Ascending aorta (tissue), 2 donors: ENCODE results near the gene RS1. TPM values are rescaled to one million over a fixed set of nuclear protein-coding genes. Genes with fewer than 3 reads are reported as not detected.

Source experiments
- DNase-seq, 2 donors: peaks; one replicate each; pipeline ENCODE4 v3.0.0-alpha.2; 2019; ENCODE audit warnings: low spot score in 2 of 2
- H3K27ac ChIP-seq, 2 donors: fragments of 200-600 bp; sonication (generic); one replicate each; pipeline ENCODE4 v1.5.1; 2016 to 2017; ENCODE audit warnings: mild to moderate bottlenecking in 1 of 2
- H3K27me3 ChIP-seq: fragments of 200-600 bp; sonication (generic); one replicate; pipeline ENCODE4 v1.5.1; 2017
- H3K36me3 ChIP-seq, 2 donors: fragments of 200-600 bp; sonication (generic); one replicate each; pipeline ENCODE4 v1.5.1; 2016
- H3K4me1 ChIP-seq, 2 donors: fragments of 200-600 bp; sonication (generic); one replicate each; pipeline ENCODE4 v1.5.1; 2016 to 2017; ENCODE audit warnings: mild to moderate bottlenecking in 1 of 2
- H3K4me3 ChIP-seq, 2 donors: fragments of 200-600 bp; sonication (generic); one replicate each; pipeline ENCODE4 v1.5.1; 2016 to 2017; ENCODE audit warnings: mild to moderate bottlenecking in 1 of 2
- H3K9me3 ChIP-seq, 2 donors: fragments of 200-600 bp; sonication (generic); one replicate each; pipeline ENCODE4 v1.5.1; 2016
- CTCF ChIP-seq, 3 experiments: fragments of 200-600 bp in 2 of 3; fragments of 450-650 bp in 1 of 3; sonication (generic) in 2 of 3; IDR thresholded peaks; one replicate each; pipeline ENCODE4 v1.5.1; 2016 to 2019; ENCODE audit warnings: antibody characterized with exemption in 3 of 3, mild to moderate bottlenecking in 1 of 3, moderate library complexity in 1 of 3
- intact Hi-C: fragments of 100-400 bp; cut with DNase I; formaldehyde crosslinking; loops from one replicate; pipeline ENCODE4 v1.15.1; 2023
- total RNA-seq: library from RNA; depleted of rRNA; stranded (reverse); fragments of >200 nt; gene quantifications from one replicate; pipeline ENCODE4 v1.1.0, GENCODE V29; 2016

Gene RS1
- total RNA-seq, 1 donor from 2014 or later: not detected

- no peak overlapping the region for H3K4me3 ChIP-seq
- H3K36me3 ChIP-seq: no peaks in the 10 kb centered on the region
- H3K27me3 ChIP-seq: no peaks in the 10 kb centered on the region
- DNase-seq: no peak
- TF ChIP-seq CTCF (IDR thresholded peaks at IDR 0.05): no peak
- no peaks in the 10 kb centered on the region for H3K4me1 ChIP-seq
- no peak overlapping the region for H3K27ac ChIP-seq
- no peaks in the 10 kb centered on the region for H3K9me3 ChIP-seq
- intact Hi-C loops: no loop called here
Measured at GRCh38 chrX:18640686-18641085, 31.2 kb downstream of the RS1 start.

- no peak overlapping the region for H3K27ac ChIP-seq
- no peaks in the 10 kb centered on the region for H3K4me1 ChIP-seq
- H3K4me3 ChIP-seq: no peak overlapping the region
- H3K36me3 ChIP-seq: no peaks in the 10 kb centered on the region
- no peaks in the 10 kb centered on the region for H3K9me3 ChIP-seq
- intact Hi-C loops: no loop called here
- H3K27me3 ChIP-seq: no peaks in the 10 kb centered on the region
- no peak for DNase-seq
- TF ChIP-seq CTCF (IDR thresholded peaks at IDR 0.05): no peak
Measured at GRCh38 chrX:18639280-18639679, 32.6 kb downstream of the RS1 start.

- H3K27ac ChIP-seq: no peak overlapping the region
- no peaks in the 10 kb centered on the region for H3K27me3 ChIP-seq
- no peak for DNase-seq
- H3K36me3 ChIP-seq: no peaks in the 10 kb centered on the region
- no peak for TF ChIP-seq CTCF (IDR thresholded peaks at IDR 0.05)
- no peaks in the 10 kb centered on the region for H3K9me3 ChIP-seq
- intact Hi-C loops: no loop called here
- H3K4me3 ChIP-seq: no peak overlapping the region
- H3K4me1 ChIP-seq: no peaks in the 10 kb centered on the region
Measured at GRCh38 chrX:18638398-18638797, 33.5 kb downstream of the RS1 start.

GRCh38 chrX:18630934-18631333 is 41.0 kb downstream of the RS1 start:
- intact Hi-C loops: no loop called here
- no peak for DNase-seq
- H3K36me3 ChIP-seq: peaks cover 2 to 14% of the 10 kb centered on the region in 2 donors
- no peaks in the 10 kb centered on the region for H3K27me3 ChIP-seq
- no peak overlapping the region for H3K4me3 ChIP-seq
- no peaks in the 10 kb centered on the region for H3K9me3 ChIP-seq
- H3K4me1 ChIP-seq: no peaks in the 10 kb centered on the region
- H3K27ac ChIP-seq: no peak overlapping the region
- no peak for TF ChIP-seq CTCF (IDR thresholded peaks at IDR 0.05)

GRCh38 chrX:18624599-18624998 is 47.3 kb downstream of the RS1 start:
- no peak for TF ChIP-seq CTCF (IDR thresholded peaks at IDR 0.05)
- Histone ChIP-seq H3K36me3 (peaks cover 2 to 14% of the 10 kb centered on the region in 2 donors), H3K27ac (no peak overlapping the region), H3K27me3 (no peaks in the 10 kb centered on the region), H3K9me3 (no peaks in the 10 kb centered on the region), H3K4me1 (no peaks in the 10 kb centered on the region), H3K4me3 (no peak overlapping the region)
- DNase-seq: no peak
- intact Hi-C loops: no loop called here

- no peaks in the 10 kb centered on the region for H3K27me3 ChIP-seq
- TF ChIP-seq CTCF (IDR thresholded peaks at IDR 0.05): no peak
- no peak overlapping the region for H3K27ac ChIP-seq
- no peak overlapping the region for H3K4me3 ChIP-seq
- H3K36me3 ChIP-seq: no peaks in the 10 kb centered on the region
- no peak for DNase-seq
- intact Hi-C loops: no loop called here
- H3K4me1 ChIP-seq: no peaks in the 10 kb centered on the region
- H3K9me3 ChIP-seq: no peaks in the 10 kb centered on the region
Measured at GRCh38 chrX:18620349-18620748, 51.6 kb downstream of the RS1 start.
